GM10266 (cell line): Measurements from ENCODE around the gene PPM1H.

ENCODE experiments used
- DNase-seq: peaks from one replicate; pipeline ENCODE4 v3.0.0; 2012; ENCODE audit errors: extremely low spot score
- TF ChIP-seq, protein P1 (sequence below): IDR thresholded peaks from 2 replicates; pipeline ENCODE4 v1.5.1; 2012; ENCODE audit warnings: mild to moderate bottlenecking, low read depth; ENCODE audit not compliant: control insufficient read depth, insufficient read depth; ENCODE audit errors: missing control alignments

Gene PPM1H

GRCh38 chr12:62799126-62799736 is 135.7 kb downstream of the PPM1H start:
- TF ChIP-seq, protein P1, sequence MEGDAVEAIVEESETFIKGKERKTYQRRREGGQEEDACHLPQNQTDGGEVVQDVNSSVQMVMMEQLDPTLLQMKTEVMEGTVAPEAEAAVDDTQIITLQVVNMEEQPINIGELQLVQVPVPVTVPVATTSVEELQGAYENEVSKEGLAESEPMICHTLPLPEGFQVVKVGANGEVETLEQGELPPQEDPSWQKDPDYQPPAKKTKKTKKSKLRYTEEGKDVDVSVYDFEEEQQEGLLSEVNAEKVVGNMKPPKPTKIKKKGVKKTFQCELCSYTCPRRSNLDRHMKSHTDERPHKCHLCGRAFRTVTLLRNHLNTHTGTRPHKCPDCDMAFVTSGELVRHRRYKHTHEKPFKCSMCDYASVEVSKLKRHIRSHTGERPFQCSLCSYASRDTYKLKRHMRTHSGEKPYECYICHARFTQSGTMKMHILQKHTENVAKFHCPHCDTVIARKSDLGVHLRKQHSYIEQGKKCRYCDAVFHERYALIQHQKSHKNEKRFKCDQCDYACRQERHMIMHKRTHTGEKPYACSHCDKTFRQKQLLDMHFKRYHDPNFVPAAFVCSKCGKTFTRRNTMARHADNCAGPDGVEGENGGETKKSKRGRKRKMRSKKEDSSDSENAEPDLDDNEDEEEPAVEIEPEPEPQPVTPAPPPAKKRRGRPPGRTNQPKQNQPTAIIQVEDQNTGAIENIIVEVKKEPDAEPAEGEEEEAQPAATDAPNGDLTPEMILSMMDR = peak; percentile 86
- peak; percentile 77 for DNase-seq

DNA sequence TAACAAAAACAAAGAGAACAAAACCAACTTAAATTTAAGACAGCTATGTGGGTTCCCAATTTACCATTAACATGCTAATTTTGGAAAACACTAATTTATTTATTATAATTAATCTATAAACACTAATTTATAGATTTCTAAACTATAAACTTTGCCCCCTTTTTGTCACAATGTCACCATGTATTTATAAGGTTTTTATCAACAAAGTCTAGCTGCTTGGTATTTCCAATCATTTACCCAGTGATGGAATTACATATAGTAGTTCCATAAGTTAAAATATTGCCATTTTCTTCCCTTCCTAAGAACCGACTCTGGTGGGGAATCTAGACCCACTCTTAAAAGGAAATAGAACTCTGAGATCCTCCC is 140.7 kb downstream of the PPM1H start:
- no peak for DNase-seq
- TF ChIP-seq, protein P1 = no peak

DNA sequence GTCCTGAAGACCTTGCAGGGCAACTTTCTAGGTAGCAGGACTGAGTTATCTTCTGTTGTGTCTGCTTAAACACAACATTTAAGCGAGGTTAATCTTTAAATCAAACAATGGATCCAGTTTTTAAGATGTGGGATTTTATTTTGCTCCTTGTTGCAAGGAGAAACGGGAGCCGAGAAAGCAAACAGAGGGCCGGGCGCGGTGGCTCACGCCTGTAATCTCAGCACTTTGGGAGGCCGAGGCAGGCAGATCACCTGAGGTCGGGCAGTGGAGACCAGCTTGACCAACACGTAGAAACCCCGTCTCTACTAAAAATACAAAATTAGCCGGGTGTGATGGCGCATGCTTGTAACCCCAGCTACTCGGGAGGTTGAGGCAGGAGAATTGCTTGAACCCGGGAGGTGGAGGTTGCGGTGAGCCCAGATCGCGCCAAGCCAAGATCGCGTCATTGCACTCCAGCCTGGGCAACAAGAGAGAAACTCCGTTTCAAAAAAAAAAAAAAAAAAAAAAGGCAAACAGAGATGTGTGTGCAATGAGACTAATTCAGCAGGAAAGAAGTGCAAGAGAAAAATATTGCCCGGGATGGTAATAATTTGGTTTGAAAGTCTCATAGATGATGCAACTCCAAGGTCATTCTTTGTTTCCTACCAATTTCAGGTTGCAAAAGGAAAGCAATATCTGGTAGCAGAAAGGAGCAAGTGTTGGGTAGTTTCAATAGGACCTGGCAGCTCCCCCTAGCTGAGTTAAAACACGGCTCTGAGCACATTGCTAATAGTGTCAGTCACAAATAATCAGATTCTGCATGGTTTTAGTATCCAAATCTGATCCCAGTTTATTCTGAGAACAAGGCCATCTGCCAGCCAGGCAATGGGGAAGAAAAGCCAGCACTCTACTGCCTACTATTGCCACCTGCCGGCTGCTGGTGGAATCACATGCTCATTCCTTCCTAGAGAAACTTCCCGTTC is 141.4 kb downstream of the PPM1H start:
- peak; percentile 65 for DNase-seq
- TF ChIP-seq, protein P1 = peak; percentile 91

DNA sequence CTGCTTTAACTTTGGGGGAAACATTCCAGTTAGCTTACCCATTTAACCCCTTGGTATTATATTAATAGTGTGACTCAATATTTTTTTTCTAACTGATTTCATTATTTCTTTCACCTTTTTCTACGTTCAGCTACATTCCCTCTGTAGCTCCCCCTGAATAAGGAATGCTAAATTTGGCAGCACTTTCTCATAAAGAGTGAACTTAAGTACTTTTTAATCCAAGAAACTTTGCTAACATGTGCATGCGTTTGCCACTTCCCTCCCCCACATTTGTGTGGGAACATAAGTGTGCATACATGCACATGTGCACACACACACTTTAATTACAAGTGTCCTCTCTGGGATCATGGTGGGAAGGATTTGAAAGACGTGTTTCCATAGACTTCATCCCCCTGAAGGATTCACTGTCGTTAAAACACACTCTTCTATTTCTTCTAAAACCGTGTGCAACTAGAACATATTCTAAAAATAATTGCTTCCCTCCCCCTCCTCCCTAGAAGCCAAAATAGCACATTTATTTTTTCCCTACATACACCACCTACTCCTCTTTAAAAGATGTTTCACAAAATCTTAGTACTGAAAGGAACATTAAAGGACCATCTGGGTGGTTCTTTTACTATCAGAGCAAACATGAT is 142.6 kb downstream of the PPM1H start:
- no peak for DNase-seq
- TF ChIP-seq, protein P1 = no peak

DNA sequence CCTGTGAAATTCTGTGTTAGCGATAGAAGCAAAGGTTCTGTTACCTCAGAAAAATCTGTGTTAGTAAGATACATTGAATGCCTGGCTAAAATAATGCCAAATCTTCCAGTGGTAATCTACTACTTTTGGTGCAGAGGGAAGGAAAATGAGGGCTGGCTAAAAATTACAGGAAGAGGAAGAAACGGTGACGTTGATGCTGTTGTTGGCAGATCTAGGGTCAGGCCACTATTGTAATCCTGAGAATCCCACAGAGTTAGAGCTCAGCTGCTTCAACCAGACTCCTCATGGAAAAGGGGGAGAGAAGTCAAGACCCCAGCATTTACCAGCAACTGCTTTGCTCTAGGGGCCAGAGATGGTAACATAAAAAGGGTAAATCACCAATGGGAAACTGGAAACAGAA is 145.1 kb downstream of the PPM1H start:
- TF ChIP-seq, protein P1 = no peak
- DNase-seq = no peak

DNA sequence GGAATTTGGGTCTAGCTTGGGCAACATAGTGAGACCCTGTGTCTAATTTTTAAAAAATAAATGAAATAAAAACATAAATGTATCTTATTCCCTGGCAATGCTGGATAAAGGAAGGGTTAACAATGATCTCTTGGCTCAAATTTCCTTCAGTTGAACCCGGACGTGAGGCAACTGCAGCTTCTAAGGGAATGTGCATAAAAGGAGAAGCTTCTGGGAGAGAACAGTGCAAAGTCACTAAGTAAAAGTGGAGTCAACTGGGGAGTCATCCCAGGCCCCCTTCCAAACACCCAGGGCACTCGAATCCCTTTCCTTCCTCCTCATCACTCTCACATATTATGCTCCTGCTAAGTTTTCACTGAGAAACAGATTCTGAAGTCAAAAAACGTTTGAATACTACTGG is 147.3 kb downstream of the PPM1H start:
- TF ChIP-seq, protein P1 = no peak
- DNase-seq = no peak
